ENCODE data around the gene ACO2.

The ACO2 gene

DNA sequence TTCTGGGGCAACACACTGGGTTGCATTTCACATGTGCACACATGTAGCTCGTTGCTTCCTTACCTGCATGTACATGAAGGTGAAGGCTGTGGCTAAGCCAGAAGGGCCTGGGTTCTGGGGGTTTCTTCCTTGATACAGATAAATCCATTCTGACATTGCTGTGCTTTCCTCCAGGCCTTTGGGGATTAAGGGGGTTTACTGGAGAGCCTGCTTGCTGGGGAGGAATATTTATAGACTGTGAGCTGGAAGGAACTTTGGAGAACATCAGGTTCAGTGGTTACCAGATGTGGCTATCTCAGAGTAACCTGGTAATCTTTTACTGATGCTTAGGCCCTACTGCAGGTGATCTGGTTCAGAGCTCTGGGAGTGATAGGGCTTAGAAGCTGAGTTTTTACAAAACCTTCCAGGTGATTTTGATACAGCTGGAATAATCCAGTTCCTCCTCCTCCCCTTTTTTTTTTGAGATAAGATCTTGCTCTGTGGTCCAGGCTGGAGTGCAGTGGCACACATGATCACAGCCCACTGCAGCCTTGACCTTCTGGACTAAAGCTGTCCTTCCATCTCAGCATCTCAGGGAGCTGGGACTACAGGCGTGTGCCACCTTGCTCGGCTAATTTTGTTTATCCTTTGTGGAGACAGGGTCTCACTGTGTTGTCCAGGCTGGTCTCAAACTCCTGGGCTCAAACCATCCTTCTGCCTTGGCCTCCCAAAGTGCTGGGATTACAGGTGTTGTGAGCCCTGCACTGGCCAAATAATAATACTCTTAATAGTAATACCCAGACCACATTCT is 19.9 kb downstream of the ACO2 start:
- H3K9ac ChIP-seq (ENCODE audit: low read depth in 1 of 2, low read length in 2 of 2): peak overlapping the region in 1 of 2 donors; percentile 52
- no peaks in the 10 kb centered on the region for H3K27me3 ChIP-seq (ENCODE audit: control insufficient read depth in 1 of 2, insufficient read depth in 2 of 2, low read length in 2 of 2)
- peaks cover 34 to 49% of the 10 kb centered on the region in 2 donors for H3K4me1 ChIP-seq (ENCODE audit: control insufficient read depth in 1 of 2, insufficient read depth in 2 of 2, low read length in 2 of 2)
- H3K36me3 ChIP-seq (ENCODE audit: control insufficient read depth in 1 of 2, insufficient read depth in 2 of 2, low read length in 2 of 2): peaks cover 4 to 8% of the 10 kb centered on the region in 2 donors
- no peak overlapping the region for H3K27ac ChIP-seq (ENCODE audit: low read depth, low read length)
- H3K4me3 ChIP-seq (ENCODE audit: low read depth in 1 of 2, low read length in 2 of 2): no peak overlapping the region
- no peaks in the 10 kb centered on the region for H3K9me3 ChIP-seq (ENCODE audit: control insufficient read depth in 1 of 2, low read length in 2 of 2)

DNA sequence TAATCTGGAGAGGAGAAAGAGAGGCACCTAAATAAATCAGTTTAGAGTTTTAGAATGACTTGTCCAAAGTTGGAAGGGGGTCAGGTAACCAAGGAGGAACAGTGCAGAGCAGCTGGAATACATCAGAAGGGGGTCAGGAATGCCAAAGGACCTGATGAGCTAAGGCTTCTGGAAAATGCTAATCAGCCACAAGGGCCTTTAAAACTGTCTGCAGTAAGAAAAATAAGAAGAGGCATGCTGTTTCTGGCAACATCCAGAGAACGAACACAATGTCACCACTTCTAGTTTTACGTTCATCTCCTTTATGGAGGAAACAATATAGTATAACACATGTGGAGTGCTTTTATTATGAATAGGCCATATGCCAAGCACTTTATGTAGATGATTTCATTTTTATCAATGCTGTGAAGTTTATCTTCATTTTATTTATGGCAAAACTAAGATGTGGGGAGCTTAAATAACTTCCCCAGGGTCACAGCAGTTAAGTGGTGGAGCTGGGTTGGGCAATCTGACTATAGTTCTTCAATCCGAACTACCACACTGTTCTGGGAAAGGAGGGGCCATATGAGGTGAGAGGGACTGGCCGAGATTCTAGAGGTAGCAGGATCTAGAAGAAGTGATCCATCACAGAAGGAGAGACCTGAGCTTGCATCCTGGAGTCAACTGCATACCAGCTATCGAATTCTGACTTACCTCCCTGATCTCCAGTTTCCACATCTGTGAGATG is 22.6 kb downstream of the ACO2 start:
- Histone ChIP-seq H3K4me3 (ENCODE audit: low read depth in 1 of 2, low read length in 2 of 2) (no peak overlapping the region), H3K27me3 (ENCODE audit: control insufficient read depth in 1 of 2, insufficient read depth in 2 of 2, low read length in 2 of 2) (no peaks in the 10 kb centered on the region), H3K9me3 (ENCODE audit: control insufficient read depth in 1 of 2, low read length in 2 of 2) (no peaks in the 10 kb centered on the region), H3K4me1 (ENCODE audit: control insufficient read depth in 1 of 2, insufficient read depth in 2 of 2, low read length in 2 of 2) (peaks cover 25 to 42% of the 10 kb centered on the region in 2 donors), H3K27ac (ENCODE audit: low read depth, low read length) (no peak overlapping the region), H3K36me3 (ENCODE audit: control insufficient read depth in 1 of 2, insufficient read depth in 2 of 2, low read length in 2 of 2) (peaks cover 7 to 22% of the 10 kb centered on the region in 2 donors), H3K9ac (ENCODE audit: low read depth in 1 of 2, low read length in 2 of 2) (no peak overlapping the region)

DNA sequence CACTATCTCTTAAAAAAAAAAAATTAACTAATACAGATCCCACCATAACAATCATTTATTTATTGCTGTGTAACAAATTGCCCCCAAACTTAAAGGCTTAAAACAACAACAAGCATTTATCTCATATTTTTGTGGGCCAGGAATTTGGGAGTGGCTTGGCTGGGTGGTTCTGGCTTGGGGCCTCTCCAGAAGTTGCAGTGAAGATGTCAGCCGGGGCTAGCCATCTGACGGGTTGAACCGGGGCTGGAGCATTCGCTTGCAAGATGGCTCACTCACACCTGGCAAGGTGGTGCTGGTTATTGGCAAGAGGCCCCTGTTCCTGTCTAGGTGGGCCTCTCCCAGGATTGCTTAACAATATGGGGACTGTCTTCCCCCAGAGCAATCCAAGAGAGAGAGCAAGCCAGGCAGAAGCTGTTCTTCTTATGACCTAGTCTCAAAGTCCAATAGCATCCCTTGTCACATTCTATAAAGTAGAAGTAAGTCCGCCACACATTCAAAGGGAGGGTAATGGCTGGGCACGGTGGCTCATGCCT is 29.5 kb downstream of the ACO2 start:
- Histone ChIP-seq H3K27ac (ENCODE audit: low read depth, low read length) (no peak overlapping the region), H3K9me3 (ENCODE audit: control insufficient read depth in 1 of 2, low read length in 2 of 2) (no peaks in the 10 kb centered on the region), H3K36me3 (ENCODE audit: control insufficient read depth in 1 of 2, insufficient read depth in 2 of 2, low read length in 2 of 2) (peaks cover 24 to 46% of the 10 kb centered on the region in 2 donors), H3K4me3 (ENCODE audit: low read depth in 1 of 2, low read length in 2 of 2) (no peak overlapping the region), H3K4me1 (ENCODE audit: control insufficient read depth in 1 of 2, insufficient read depth in 2 of 2, low read length in 2 of 2) (peaks cover 11 to 13% of the 10 kb centered on the region in 2 donors), H3K9ac (ENCODE audit: low read depth in 1 of 2, low read length in 2 of 2) (no peak overlapping the region), H3K27me3 (ENCODE audit: control insufficient read depth in 1 of 2, insufficient read depth in 2 of 2, low read length in 2 of 2) (no peaks in the 10 kb centered on the region)

DNA sequence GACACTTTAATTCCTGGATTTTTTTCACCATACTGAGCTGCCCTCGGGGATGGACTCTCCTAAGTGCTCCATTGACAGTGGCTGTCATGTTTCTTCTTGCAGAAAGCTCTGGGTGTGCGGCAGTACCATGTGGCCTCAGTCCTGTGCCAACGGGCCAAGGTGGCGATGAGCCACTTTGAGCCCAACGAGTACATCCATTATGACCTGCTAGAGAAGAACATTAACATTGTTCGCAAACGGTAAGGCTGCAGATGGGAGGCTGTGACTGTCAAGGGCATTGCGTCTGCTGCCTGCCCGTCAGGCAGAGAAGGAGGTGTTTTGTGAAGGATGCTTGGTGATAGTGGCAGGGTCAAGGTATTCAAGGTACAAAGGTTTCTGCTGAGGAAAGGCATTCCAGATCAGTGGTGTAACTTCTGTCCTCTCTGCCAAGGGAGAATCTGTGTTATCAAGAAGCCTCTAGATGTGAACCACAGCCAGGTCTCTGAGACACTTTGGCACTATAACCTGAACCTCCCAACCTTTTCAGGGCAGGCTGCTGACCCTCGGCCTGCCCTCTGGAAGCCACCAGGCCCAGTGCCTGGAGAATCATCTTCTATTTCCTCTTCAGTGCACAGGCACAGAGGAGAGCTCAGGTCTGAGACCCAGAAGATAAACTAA is 30.8 kb downstream of the ACO2 start:
- peaks cover 30 to 52% of the 10 kb centered on the region in 2 donors for H3K36me3 ChIP-seq (ENCODE audit: control insufficient read depth in 1 of 2, insufficient read depth in 2 of 2, low read length in 2 of 2)
- H3K4me1 ChIP-seq (ENCODE audit: control insufficient read depth in 1 of 2, insufficient read depth in 2 of 2, low read length in 2 of 2): peaks cover 11 to 13% of the 10 kb centered on the region in 2 donors
- H3K27ac ChIP-seq (ENCODE audit: low read depth, low read length): no peak overlapping the region

DNA sequence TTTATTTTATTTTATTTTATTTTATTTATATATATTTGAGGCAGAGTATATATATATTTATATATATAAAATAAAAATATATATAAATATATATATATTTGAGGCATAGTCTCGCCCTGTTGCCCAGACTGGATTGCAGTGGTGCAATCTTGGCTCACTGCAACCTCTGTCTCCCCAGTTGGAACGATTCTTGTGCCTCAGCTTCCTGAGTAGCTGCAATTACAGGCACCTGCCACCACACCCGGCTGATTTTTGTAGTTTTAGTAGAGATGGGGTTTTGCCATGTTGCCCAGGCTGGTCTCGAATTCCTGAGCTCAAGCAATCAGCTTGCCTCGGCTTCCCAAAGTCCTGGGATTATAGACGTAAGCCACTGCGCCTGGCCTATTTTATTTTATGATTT is 31.4 kb downstream of the ACO2 start:
- Histone ChIP-seq H3K36me3 (ENCODE audit: control insufficient read depth in 1 of 2, insufficient read depth in 2 of 2, low read length in 2 of 2) (peaks cover 30 to 56% of the 10 kb centered on the region in 2 donors), H3K9ac (ENCODE audit: low read depth in 1 of 2, low read length in 2 of 2) (no peak overlapping the region), H3K27me3 (ENCODE audit: control insufficient read depth in 1 of 2, insufficient read depth in 2 of 2, low read length in 2 of 2) (no peaks in the 10 kb centered on the region), H3K4me1 (ENCODE audit: control insufficient read depth in 1 of 2, insufficient read depth in 2 of 2, low read length in 2 of 2) (peaks cover 11 to 13% of the 10 kb centered on the region in 2 donors), H3K27ac (ENCODE audit: low read depth, low read length) (no peak overlapping the region), H3K9me3 (ENCODE audit: control insufficient read depth in 1 of 2, low read length in 2 of 2) (no peaks in the 10 kb centered on the region), H3K4me3 (ENCODE audit: low read depth in 1 of 2, low read length in 2 of 2) (no peak overlapping the region)

More for the DNA sequence above, 30.8 kb downstream of the ACO2 start:
- Histone ChIP-seq H3K27me3 (ENCODE audit: control insufficient read depth in 1 of 2, insufficient read depth in 2 of 2, low read length in 2 of 2) (no peaks in the 10 kb centered on the region), H3K9ac (ENCODE audit: low read depth in 1 of 2, low read length in 2 of 2) (peak overlapping the region; percentile 0 to 21), H3K9me3 (ENCODE audit: control insufficient read depth in 1 of 2, low read length in 2 of 2) (no peaks in the 10 kb centered on the region), H3K4me3 (ENCODE audit: low read depth in 1 of 2, low read length in 2 of 2) (no peak overlapping the region)

DNA sequence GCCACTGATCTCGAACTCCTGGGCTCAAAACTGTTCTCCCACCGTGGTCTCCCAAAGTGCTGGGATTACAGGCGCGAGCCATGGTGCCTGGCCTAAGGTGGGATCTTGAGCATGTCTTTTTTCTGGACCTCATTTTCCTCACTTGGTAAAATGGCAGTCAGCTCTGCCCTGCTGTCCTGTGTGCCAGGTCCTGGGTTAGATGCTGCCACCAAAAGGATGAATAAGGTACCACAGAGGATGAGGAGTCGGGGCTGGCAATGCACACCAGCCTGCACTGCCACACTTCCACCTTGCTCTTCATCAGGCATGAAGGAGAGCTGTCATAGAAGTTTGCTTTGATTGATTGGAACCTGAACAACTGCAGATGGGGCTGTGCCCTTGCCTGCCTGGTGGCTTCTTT is 32.3 kb downstream of the ACO2 start:
- Histone ChIP-seq H3K9ac (ENCODE audit: low read depth in 1 of 2, low read length in 2 of 2) (no peak overlapping the region), H3K36me3 (ENCODE audit: control insufficient read depth in 1 of 2, insufficient read depth in 2 of 2, low read length in 2 of 2) (peaks cover 33 to 57% of the 10 kb centered on the region in 2 donors), H3K27me3 (ENCODE audit: control insufficient read depth in 1 of 2, insufficient read depth in 2 of 2, low read length in 2 of 2) (no peaks in the 10 kb centered on the region), H3K9me3 (ENCODE audit: control insufficient read depth in 1 of 2, low read length in 2 of 2) (no peaks in the 10 kb centered on the region), H3K27ac (ENCODE audit: low read depth, low read length) (no peak overlapping the region), H3K4me1 (ENCODE audit: control insufficient read depth in 1 of 2, insufficient read depth in 2 of 2, low read length in 2 of 2) (peaks cover 11 to 13% of the 10 kb centered on the region in 2 donors), H3K4me3 (ENCODE audit: low read depth in 1 of 2, low read length in 2 of 2) (no peak overlapping the region)

DNA sequence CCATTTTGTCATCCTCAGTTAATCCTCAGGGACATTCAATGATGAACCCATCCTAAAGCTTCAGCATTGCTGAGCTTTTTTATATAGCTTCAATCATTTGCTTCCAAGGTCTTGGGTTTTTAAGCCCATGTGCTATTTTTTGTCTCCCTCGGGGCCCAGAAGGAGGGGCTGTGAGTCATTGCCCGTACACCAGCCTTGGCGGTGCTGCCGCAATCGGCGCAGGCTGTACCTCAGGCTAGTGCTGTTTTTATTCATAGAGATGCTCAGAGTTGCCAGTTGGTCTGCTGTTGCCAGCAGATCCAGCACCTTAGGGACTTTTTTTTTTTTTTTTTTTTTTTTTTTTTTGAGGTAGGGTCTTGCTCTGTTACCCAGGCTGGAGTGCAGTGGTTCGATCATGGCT is 35.5 kb downstream of the ACO2 start:
- no peak overlapping the region for H3K9ac ChIP-seq (ENCODE audit: low read depth in 1 of 2, low read length in 2 of 2)
- H3K36me3 ChIP-seq (ENCODE audit: control insufficient read depth in 1 of 2, insufficient read depth in 2 of 2, low read length in 2 of 2): peaks cover 39 to 73% of the 10 kb centered on the region in 2 donors
- H3K27me3 ChIP-seq (ENCODE audit: control insufficient read depth in 1 of 2, insufficient read depth in 2 of 2, low read length in 2 of 2): no peaks in the 10 kb centered on the region
- no peaks in the 10 kb centered on the region for H3K9me3 ChIP-seq (ENCODE audit: control insufficient read depth in 1 of 2, low read length in 2 of 2)
- no peak overlapping the region for H3K4me3 ChIP-seq (ENCODE audit: low read depth in 1 of 2, low read length in 2 of 2)
- H3K27ac ChIP-seq (ENCODE audit: low read depth, low read length): no peak overlapping the region
- H3K4me1 ChIP-seq (ENCODE audit: control insufficient read depth in 1 of 2, insufficient read depth in 2 of 2, low read length in 2 of 2): peaks cover 3 to 6% of the 10 kb centered on the region in 2 donors

DNA sequence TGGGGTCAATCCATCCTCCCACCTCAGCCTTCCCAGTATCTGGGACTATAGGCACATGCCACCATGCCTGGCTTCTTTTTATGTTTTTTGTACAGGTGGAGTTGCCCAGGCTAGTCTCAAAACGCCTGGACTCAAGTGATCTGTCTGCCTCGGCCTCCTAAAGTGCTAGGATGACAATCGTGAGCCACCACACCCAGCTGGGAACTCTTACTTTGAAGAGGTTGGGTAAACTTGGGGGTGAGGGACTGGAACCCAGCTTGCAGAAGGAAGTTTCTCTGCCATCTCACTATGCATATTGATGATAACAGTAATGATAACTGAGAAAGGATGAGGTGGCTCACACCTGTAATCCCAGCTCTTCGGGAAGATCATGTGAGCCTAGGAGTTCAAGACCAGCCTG is 35.9 kb downstream of the ACO2 start:
- H3K27me3 ChIP-seq (ENCODE audit: control insufficient read depth in 1 of 2, insufficient read depth in 2 of 2, low read length in 2 of 2): no peaks in the 10 kb centered on the region
- peaks cover 0 to 2% of the 10 kb centered on the region in 2 donors for H3K4me1 ChIP-seq (ENCODE audit: control insufficient read depth in 1 of 2, insufficient read depth in 2 of 2, low read length in 2 of 2)
- H3K4me3 ChIP-seq (ENCODE audit: low read depth in 1 of 2, low read length in 2 of 2): no peak overlapping the region
- H3K36me3 ChIP-seq (ENCODE audit: control insufficient read depth in 1 of 2, insufficient read depth in 2 of 2, low read length in 2 of 2): peaks cover 37 to 72% of the 10 kb centered on the region in 2 donors
- no peak overlapping the region for H3K27ac ChIP-seq (ENCODE audit: low read depth, low read length)
- H3K9ac ChIP-seq (ENCODE audit: low read depth in 1 of 2, low read length in 2 of 2): no peak overlapping the region
- no peaks in the 10 kb centered on the region for H3K9me3 ChIP-seq (ENCODE audit: control insufficient read depth in 1 of 2, low read length in 2 of 2)

DNA sequence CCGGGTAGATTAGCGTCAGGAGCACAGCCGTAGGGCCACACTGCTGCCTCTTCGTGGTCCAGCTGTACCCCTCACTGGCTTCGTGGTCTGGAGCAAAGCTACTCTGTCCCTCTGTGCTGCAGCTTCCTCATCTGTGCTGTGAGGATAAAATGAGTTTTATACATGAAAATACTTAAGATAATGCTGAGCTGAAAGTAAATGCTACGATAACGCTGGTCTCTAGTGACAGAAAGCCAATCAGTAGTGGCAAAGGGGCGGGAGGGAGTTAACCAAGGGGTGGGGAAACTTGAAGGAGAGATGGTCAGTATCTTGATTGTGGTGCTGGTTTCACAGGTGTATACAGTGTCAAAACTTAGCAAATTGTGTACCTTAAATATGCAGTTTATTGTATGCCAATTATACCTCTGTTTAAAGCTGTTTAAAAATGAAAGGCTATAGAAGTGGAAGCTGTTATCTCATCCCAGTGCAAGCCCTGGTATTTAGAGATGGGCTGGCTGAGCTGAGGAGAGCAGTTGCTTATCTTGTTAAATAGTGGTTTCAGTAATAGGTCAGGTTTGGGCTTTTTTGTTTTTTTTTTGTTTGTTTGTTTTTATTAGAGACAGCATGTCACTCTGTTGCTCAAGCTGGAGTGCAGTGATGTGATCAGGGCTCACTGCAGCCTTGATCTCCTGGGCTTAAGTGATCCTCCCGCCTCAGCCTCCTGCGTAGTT is 36.7 kb downstream of the ACO2 start:
- Histone ChIP-seq H3K9me3 (ENCODE audit: control insufficient read depth in 1 of 2, low read length in 2 of 2) (no peaks in the 10 kb centered on the region), H3K9ac (ENCODE audit: low read depth in 1 of 2, low read length in 2 of 2) (no peak overlapping the region), H3K27ac (ENCODE audit: low read depth, low read length) (no peak overlapping the region), H3K27me3 (ENCODE audit: control insufficient read depth in 1 of 2, insufficient read depth in 2 of 2, low read length in 2 of 2) (no peaks in the 10 kb centered on the region), H3K4me3 (ENCODE audit: low read depth in 1 of 2, low read length in 2 of 2) (no peak overlapping the region), H3K4me1 (ENCODE audit: control insufficient read depth in 1 of 2, insufficient read depth in 2 of 2, low read length in 2 of 2) (no peaks in the 10 kb centered on the region), H3K36me3 (ENCODE audit: control insufficient read depth in 1 of 2, insufficient read depth in 2 of 2, low read length in 2 of 2) (peaks cover 38 to 78% of the 10 kb centered on the region in 2 donors)

All from duodenal mucosa (tissue), 2 donors.